Measurements from ENCODE around the gene TMED1. TPM values are rescaled to one million over a fixed set of nuclear protein-coding genes. Genes with fewer than 3 reads are reported as not detected.

The TMED1 gene
- 14.3 TPM for total RNA-seq

GRCh38 chr19:10835754-10836478 is at the start of gene TMED1:
Gene TMED1, minus strand, starts transcription at chr19:10836212. Its CDS starts 21 bp downstream, at chr19:10836191.

GRCh38 chr19:10870955-10871603 is 35.1 kb upstream of the TMED1 start, which contains the start of gene CARM1:
Gene CARM1, plus strand, starts transcription at chr19:10871553. Its CDS starts 150 bp downstream, at chr19:10871703.

GRCh38 chr19:10848230-10848856 is 12.3 kb upstream of the TMED1 start, which contains the start of gene C19orf38:
Gene C19orf38, plus strand, starts transcription at chr19:10848415. Its CDS starts 94 bp downstream, at chr19:10848509.

Small RNA genes within 50 kb of the gene (small RNA-seq; reads per million reads assigned to genes)
- gene MIR199A1 (not detected), gene MIR6793 (not detected)

Other genes starting within 250 kb of the TMED1 start
- gene AP1M2, start 248.9 kb downstream of the TMED1 start, total RNA-seq, result 2.1 TPM
- gene SLC44A2, start 210.7 kb downstream of the TMED1 start, total RNA-seq, result 37.4 TPM
- gene ILF3, start 181.9 kb downstream of the TMED1 start, total RNA-seq, result 134 TPM
- gene QTRT1, start 134.8 kb downstream of the TMED1 start, total RNA-seq, result 30.9 TPM
- 50.3 TPM for gene DNM2, start 118.1 kb downstream of the TMED1 start, total RNA-seq
- gene C19orf38, start 12.2 kb upstream of the TMED1 start, total RNA-seq, result 1.2 TPM
- gene CARM1, start 35.3 kb upstream of the TMED1 start, total RNA-seq, result 30.9 TPM
- 28.8 TPM for gene YIPF2, start 92.4 kb upstream of the TMED1 start, total RNA-seq
- gene TIMM29, start 92.6 kb upstream of the TMED1 start, total RNA-seq, result 27.9 TPM
- 106 TPM for gene SMARCA4, start 124.8 kb upstream of the TMED1 start, total RNA-seq